Body of pancreas (tissue), 4 donors: ENCODE data around the gene LRP2BP. TPM values are rescaled to one million over a fixed set of nuclear protein-coding genes. Genes with fewer than 3 reads are reported as not detected.

Experiments used
- ATAC-seq: fragments of 150-250 bp; one replicate; pipeline ENCODE4 v1.9.1; 2016
- DNase-seq, 4 donors: peaks; one replicate each; pipeline ENCODE4 v3.0.0-alpha.2; 2019
- H3K27ac ChIP-seq, 4 donors: fragments of 200-600 bp; sonication (generic); 1 replicate in 3 of 4; 2 replicates in 1 of 4; pipeline versions ENCODE4 v1.5.1 to v1.6.1; 2016 to 2019; ENCODE audit warnings: mild to moderate bottlenecking in 1 of 4, mixed read lengths in 1 of 4, moderate library complexity in 1 of 4
- H3K27me3 ChIP-seq, 2 donors: fragments of 200-600 bp; sonication (generic); one replicate each; pipeline ENCODE4 v1.6.0; 2016; ENCODE audit warnings: mild to moderate bottlenecking in 1 of 2
- H3K36me3 ChIP-seq, 2 donors: fragments of 200-600 bp; sonication (generic); replicated peaks in 1 of 2; 2 replicates each; pipeline ENCODE4 v1.5.1; 2016; ENCODE audit warnings: low read depth in 2 of 2; ENCODE audit not compliant: insufficient read depth in 1 of 2
- H3K4me1 ChIP-seq: fragments of 200-600 bp; sonication (generic); one replicate; pipeline ENCODE4 v1.6.0; 2016
- H3K4me3 ChIP-seq, 2 donors: fragments of 200-600 bp; sonication (generic); 1 replicate in 1 of 2; 2 replicates in 1 of 2; pipeline ENCODE4 v1.5.1; 2016 to 2019
- H3K9me3 ChIP-seq, 3 donors: fragments of 200-600 bp; sonication (generic); 1 replicate in 2 of 3; 2 replicates in 1 of 3; pipeline ENCODE4 v1.5.1; 2016
- POLR2A ChIP-seq, 3 donors: fragments of 450-650 bp; IDR thresholded peaks; one replicate each; pipeline ENCODE4 v1.6.1; 2016; ENCODE audit warnings: antibody characterized with exemption in 3 of 3, mild to moderate bottlenecking in 2 of 3
- whole genome bisulfite sequencing, 2 donors: methylation state at CpG; one replicate each; pipeline ENCODE4 v1.1.5; 2017; 5-methylcytosine and 5-hydroxymethylcytosine counted together
- intact Hi-C: fragments of 100-400 bp; cut with DNase I; formaldehyde crosslinking; loops from one replicate; pipeline ENCODE4 v1.15.1; 2023
- total RNA-seq, 2 donors: library from RNA; depleted of rRNA; stranded (reverse); fragments of >200 nt; gene quantifications; one replicate each; pipeline ENCODE4 v1.1.0, GENCODE V29; 2016
- TF ChIP-seq, protein P1 (sequence below), 7 experiments: fragments of 450-650 bp in 4 of 7; fragments of 200-600 bp in 3 of 7; sonication (generic) in 3 of 7; IDR thresholded peaks; one replicate each; pipeline ENCODE4 v1.5.1; 2016 to 2019; ENCODE audit warnings: antibody characterized with exemption in 7 of 7

Gene LRP2BP
- total RNA-seq, 2 donors from 2014 or later = 2.0 to 2.1 TPM

DNA sequence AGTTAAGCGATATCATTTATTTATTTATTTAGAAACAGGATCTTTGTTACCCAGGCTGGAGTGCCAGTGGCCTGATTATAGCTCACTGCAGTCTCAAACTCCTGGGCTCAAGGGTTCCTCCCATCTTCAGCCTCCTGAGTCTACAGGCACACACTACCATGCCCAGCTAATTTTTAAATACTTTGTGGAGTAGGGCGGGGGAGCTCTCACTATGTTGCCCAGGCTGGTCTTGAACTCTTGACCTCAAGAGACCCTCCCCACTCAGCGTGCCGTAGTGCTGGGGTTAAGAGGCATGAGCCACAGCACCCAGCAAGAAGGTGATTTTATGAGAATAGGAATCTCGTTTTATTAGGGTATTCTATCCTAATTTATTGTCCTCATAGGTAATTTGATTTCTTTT, 33.9 kb upstream of the LRP2BP start:
- TF ChIP-seq POLR2A (IDR thresholded peaks at IDR 0.05) = no peak
- TF ChIP-seq, protein P1, sequence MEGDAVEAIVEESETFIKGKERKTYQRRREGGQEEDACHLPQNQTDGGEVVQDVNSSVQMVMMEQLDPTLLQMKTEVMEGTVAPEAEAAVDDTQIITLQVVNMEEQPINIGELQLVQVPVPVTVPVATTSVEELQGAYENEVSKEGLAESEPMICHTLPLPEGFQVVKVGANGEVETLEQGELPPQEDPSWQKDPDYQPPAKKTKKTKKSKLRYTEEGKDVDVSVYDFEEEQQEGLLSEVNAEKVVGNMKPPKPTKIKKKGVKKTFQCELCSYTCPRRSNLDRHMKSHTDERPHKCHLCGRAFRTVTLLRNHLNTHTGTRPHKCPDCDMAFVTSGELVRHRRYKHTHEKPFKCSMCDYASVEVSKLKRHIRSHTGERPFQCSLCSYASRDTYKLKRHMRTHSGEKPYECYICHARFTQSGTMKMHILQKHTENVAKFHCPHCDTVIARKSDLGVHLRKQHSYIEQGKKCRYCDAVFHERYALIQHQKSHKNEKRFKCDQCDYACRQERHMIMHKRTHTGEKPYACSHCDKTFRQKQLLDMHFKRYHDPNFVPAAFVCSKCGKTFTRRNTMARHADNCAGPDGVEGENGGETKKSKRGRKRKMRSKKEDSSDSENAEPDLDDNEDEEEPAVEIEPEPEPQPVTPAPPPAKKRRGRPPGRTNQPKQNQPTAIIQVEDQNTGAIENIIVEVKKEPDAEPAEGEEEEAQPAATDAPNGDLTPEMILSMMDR (IDR thresholded peaks at IDR 0.05) = no peak
- 54 to 65% methylated on average over 5 of the region's 5 CpGs for WGBS, 2 donors

DNA sequence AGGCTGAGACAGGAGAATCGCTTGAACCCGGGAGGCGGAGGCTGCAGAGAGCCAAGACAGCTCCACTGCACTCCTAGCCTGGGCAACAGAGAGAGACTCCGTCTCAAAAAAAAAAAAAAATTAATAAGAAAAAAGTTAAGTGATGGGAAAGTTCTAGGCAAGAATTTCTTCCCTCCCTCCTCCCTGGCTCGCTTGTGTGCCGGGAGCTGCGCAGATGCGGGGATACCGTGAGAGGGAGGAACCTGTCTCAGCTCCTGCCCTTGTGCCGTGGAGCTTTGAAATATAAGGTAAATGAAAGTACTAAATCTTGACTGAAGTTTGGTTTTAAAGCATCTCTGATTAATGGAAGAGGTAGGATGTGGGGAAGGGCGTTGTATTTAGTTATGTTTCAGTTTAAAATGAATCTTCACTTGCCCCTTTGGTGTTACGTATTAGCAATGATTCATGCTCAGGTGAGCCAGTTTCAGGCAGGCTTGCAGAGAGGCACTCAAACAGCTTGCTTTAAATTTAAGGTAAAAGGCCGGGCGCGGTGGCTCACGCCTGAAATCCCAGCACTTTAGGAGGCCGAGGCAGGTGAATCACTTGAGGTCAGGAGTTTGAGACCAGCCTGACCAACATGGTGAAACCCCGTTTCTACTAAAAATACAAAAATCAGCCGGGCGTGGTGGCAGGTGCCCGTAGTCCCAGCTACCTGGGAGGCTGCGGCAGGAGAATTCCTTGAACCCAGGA, 31.4 kb upstream of the LRP2BP start:
- Histone ChIP-seq H3K4me3 (no peak overlapping the region), H3K27me3 (no peaks in the 10 kb centered on the region), H3K4me1 (peaks cover 21% of the 10 kb centered on the region), H3K9me3 (no peaks in the 10 kb centered on the region), H3K36me3 (no peaks in the 10 kb centered on the region), H3K27ac (no peak overlapping the region)
- 85 to 91% methylated on average over 18 of the region's 22 CpGs for WGBS, 2 donors
- ATAC-seq (no peak), DNase-seq (no peak)
- intact Hi-C loops = no loop called here
- no peak for TF ChIP-seq POLR2A (IDR thresholded peaks at IDR 0.05)
- TF ChIP-seq, protein P1 (IDR thresholded peaks at IDR 0.05) = no peak

More for the DNA sequence above, 33.9 kb upstream of the LRP2BP start:
- peaks cover 8% of the 10 kb centered on the region for H3K4me1 ChIP-seq
- H3K27ac ChIP-seq = no peak overlapping the region
- DNase-seq (no peak), ATAC-seq (no peak)
- H3K9me3 ChIP-seq = no peaks in the 10 kb centered on the region
- H3K4me3 ChIP-seq = no peak overlapping the region
- no peaks in the 10 kb centered on the region for H3K27me3 ChIP-seq
- intact Hi-C loops = no loop called here
- H3K36me3 ChIP-seq = no peaks in the 10 kb centered on the region

DNA sequence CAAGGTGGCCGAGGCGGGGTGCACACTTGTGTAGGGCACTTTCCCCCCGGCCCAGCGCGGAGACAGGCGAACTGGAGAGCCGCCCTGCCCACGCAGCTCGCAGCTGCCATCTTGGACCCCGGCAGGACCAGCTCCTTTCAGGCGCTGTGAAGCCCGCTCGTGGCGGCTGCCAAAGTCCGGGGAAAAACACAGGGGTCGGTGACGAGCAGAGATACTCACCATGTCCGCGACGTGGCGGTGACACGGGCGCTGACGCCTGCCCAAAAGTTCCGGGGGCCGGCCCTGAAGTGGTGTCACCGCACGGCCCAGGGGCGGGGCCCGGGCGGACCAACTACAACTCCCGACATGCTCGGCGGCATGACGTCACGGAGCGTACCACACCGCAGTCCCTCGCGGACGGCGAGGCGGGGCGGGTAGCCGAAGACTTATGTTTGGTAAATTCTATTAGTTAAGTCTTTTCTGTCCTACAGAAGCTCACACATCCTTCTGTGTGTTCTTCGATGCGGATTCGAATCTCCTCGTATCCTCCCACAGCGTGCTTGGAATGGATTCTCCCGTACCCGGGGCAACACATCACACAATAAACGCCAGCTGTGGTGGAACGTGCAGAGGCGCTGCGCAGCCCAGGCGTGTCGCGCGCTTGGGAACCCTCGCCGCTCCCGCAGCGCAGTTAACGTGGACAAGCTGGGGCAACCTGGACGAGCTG, 30.1 kb upstream of the LRP2BP start, which contains the start of gene UFSP2:
UFSP2 (minus strand) TSS at position 318 of the 706 bp plus-strand sequence; CDS start at position 222, 96 bp downstream.
- peaks cover 21% of the 10 kb centered on the region for H3K4me1 ChIP-seq
- intact Hi-C loops = no loop called here
- TF ChIP-seq, protein P1 (IDR thresholded peaks at IDR 0.05) = peak in 2 of 7 experiments; percentile 2 to 5
- TF ChIP-seq POLR2A (IDR thresholded peaks at IDR 0.05) = peak; percentile 70 to 86 (median 86)
- H3K36me3 ChIP-seq = no peaks in the 10 kb centered on the region
- no peaks in the 10 kb centered on the region for H3K9me3 ChIP-seq
- 0 to 1% methylated on average over 40 to 66 of the region's 66 CpGs for WGBS, 2 donors
- ATAC-seq (peak; percentile 96), DNase-seq (peak; percentile 88 to 92 (median 90))
- peak within 1 kb of the TSS; percentile 96 to 98 (median 96) for H3K27ac ChIP-seq
- peak within 1 kb of the TSS; percentile 26 to 87 for H3K4me3 ChIP-seq
- H3K27me3 ChIP-seq = no peaks in the 10 kb centered on the region

DNA sequence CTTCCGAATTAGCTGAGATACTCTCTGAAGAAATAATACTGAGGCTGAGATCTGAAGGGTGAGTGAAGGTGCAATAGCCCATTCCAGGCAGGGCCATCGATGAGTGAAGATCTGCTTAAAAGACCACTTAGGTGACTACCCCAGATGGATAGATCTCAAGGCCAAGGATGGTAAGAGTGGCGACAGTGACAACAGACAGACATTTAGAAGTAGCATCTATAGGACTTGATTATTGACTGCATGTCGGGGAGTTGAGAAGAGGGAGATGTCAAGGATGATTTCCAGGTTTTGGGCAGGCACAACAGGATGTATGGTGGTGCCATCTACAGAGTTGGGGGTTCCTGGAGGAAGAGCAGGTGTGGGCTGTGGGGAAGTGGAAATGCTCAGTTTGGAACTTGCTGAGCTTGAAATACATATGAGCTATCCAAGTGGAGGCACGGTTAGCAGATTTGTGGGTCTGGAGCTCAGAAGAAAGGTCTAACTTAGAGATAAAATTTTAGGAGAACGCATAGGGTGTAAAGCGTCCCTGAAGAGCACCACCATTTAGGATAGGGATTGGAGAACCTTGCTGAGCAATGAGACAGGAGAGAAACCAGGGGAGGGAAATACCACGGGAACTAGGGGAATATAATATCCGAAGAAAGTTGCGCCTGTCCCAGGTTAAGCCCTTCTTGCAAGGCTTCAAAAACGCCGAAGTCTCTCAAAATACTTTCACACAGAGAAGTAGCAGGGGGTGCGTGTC, 29.4 kb upstream of the LRP2BP start:
- no peak for DNase-seq
- ATAC-seq = peak; percentile 38
- Histone ChIP-seq H3K27ac (peak overlapping the region; percentile 96 to 98 (median 96)), H3K9me3 (no peaks in the 10 kb centered on the region), H3K4me1 (peaks cover 21% of the 10 kb centered on the region), H3K27me3 (no peaks in the 10 kb centered on the region), H3K36me3 (no peaks in the 10 kb centered on the region), H3K4me3 (peak overlapping the region; percentile 26 to 87)
- intact Hi-C loops = no loop called here
- 8 to 9% methylated on average over 12 to 13 of the region's 13 CpGs for WGBS, 2 donors
- TF ChIP-seq POLR2A (IDR thresholded peaks at IDR 0.05) = no peak
- TF ChIP-seq, protein P1 (IDR thresholded peaks at IDR 0.05) = no peak
